ENCODE results near the gene DNAJC4.

Gene DNAJC4

GRCh38 chr11:64218628-64219353 is 11.6 kb upstream of the DNAJC4 start:
- Mint-ChIP-seq H3K27ac (peak overlapping the region; percentile 14), H3K36me3 (peaks cover 15% of the 10 kb centered on the region)
- DNase-seq (ENCODE audit: low spot score in 2 of 2): no peak

GRCh38 chr11:64219354-64219684 is 11.0 kb upstream of the DNAJC4 start:
- ATAC-seq (ENCODE audit: low read depth): no peak
- Mint-ChIP-seq H3K27ac (no peak overlapping the region), H3K36me3 (peaks cover 14% of the 10 kb centered on the region), H3K9me3 (no peaks in the 10 kb centered on the region), H3K27me3 (no peaks in the 10 kb centered on the region), H3K4me1 (peaks cover 7% of the 10 kb centered on the region), H3K4me3 (no peak overlapping the region)
- DNase-seq (ENCODE audit: low spot score in 2 of 2): no peak

More at GRCh38 chr11:64218628-64219353, 11.6 kb upstream of the DNAJC4 start:
- peaks cover 5% of the 10 kb centered on the region for H3K4me1 Mint-ChIP-seq
- no peak overlapping the region for H3K4me3 Mint-ChIP-seq
- ATAC-seq (ENCODE audit: low read depth): no peak
- H3K9me3 Mint-ChIP-seq: no peaks in the 10 kb centered on the region
- no peaks in the 10 kb centered on the region for H3K27me3 Mint-ChIP-seq

- H3K4me3 Mint-ChIP-seq: no peak overlapping the region
- no peak for ATAC-seq (ENCODE audit: low read depth)
- no peaks in the 10 kb centered on the region for H3K27me3 Mint-ChIP-seq
- H3K9me3 Mint-ChIP-seq: no peaks in the 10 kb centered on the region
- H3K36me3 Mint-ChIP-seq: peaks cover 14% of the 10 kb centered on the region
- no peak for DNase-seq (ENCODE audit: low spot score in 2 of 2)
- no peak overlapping the region for H3K27ac Mint-ChIP-seq
- peaks cover 7% of the 10 kb centered on the region for H3K4me1 Mint-ChIP-seq
Measured at GRCh38 chr11:64219755-64220154, 10.6 kb upstream of the DNAJC4 start.

- Mint-ChIP-seq H3K4me1 (peaks cover 9% of the 10 kb centered on the region), H3K36me3 (peaks cover 11% of the 10 kb centered on the region), H3K27me3 (no peaks in the 10 kb centered on the region), H3K4me3 (no peak overlapping the region), H3K27ac (no peak overlapping the region), H3K9me3 (no peaks in the 10 kb centered on the region)
- ATAC-seq (ENCODE audit: low read depth): no peak
- DNase-seq (ENCODE audit: low spot score in 2 of 2): no peak
Measured at GRCh38 chr11:64220271-64220670, 10.1 kb upstream of the DNAJC4 start.

GRCh38 chr11:64220798-64221197 is 9.6 kb upstream of the DNAJC4 start:
- DNase-seq (ENCODE audit: low spot score in 2 of 2): peak in 1 of 2 donors; percentile 11
- peaks cover 11% of the 10 kb centered on the region for H3K4me1 Mint-ChIP-seq
- H3K27me3 Mint-ChIP-seq: no peaks in the 10 kb centered on the region
- H3K4me3 Mint-ChIP-seq: no peak overlapping the region
- no peak overlapping the region for H3K27ac Mint-ChIP-seq
- no peak for ATAC-seq (ENCODE audit: low read depth)
- H3K9me3 Mint-ChIP-seq: no peaks in the 10 kb centered on the region
- peaks cover 10% of the 10 kb centered on the region for H3K36me3 Mint-ChIP-seq

- H3K9me3 Mint-ChIP-seq: no peaks in the 10 kb centered on the region
- ATAC-seq (ENCODE audit: low read depth) (no peak), DNase-seq (ENCODE audit: low spot score in 2 of 2) (no peak)
- H3K4me1 Mint-ChIP-seq: peaks cover 20% of the 10 kb centered on the region
- H3K27ac Mint-ChIP-seq: no peak overlapping the region
- no peak overlapping the region for H3K4me3 Mint-ChIP-seq
- no peaks in the 10 kb centered on the region for H3K27me3 Mint-ChIP-seq
- H3K36me3 Mint-ChIP-seq: peaks cover 6% of the 10 kb centered on the region
Measured at GRCh38 chr11:64222651-64223000, 7.7 kb upstream of the DNAJC4 start.

GRCh38 chr11:64223001-64223651 is 7.2 kb upstream of the DNAJC4 start:
- ATAC-seq (ENCODE audit: low read depth) (no peak), DNase-seq (ENCODE audit: low spot score in 2 of 2) (no peak)
- Mint-ChIP-seq H3K9me3 (no peaks in the 10 kb centered on the region), H3K4me3 (no peak overlapping the region), H3K27me3 (no peaks in the 10 kb centered on the region), H3K36me3 (peaks cover 6% of the 10 kb centered on the region), H3K4me1 (peaks cover 22% of the 10 kb centered on the region), H3K27ac (no peak overlapping the region)

- Mint-ChIP-seq H3K27me3 (no peaks in the 10 kb centered on the region), H3K36me3 (peaks cover 2% of the 10 kb centered on the region), H3K4me1 (peaks cover 24% of the 10 kb centered on the region), H3K27ac (no peak overlapping the region), H3K4me3 (peak overlapping the region; percentile 53), H3K9me3 (no peaks in the 10 kb centered on the region)
- no peak for DNase-seq (ENCODE audit: low spot score in 2 of 2)
- ATAC-seq (ENCODE audit: low read depth): no peak
Measured at GRCh38 chr11:64224151-64224890, 6.0 kb upstream of the DNAJC4 start.

- Mint-ChIP-seq H3K36me3 (peaks cover 2% of the 10 kb centered on the region), H3K4me3 (peak overlapping the region; percentile 94), H3K9me3 (no peaks in the 10 kb centered on the region), H3K27ac (peak overlapping the region; percentile 89), H3K4me1 (peaks cover 28% of the 10 kb centered on the region), H3K27me3 (no peaks in the 10 kb centered on the region)
- ATAC-seq (ENCODE audit: low read depth) (no peak), DNase-seq (ENCODE audit: low spot score in 2 of 2) (peak in 1 of 2 donors; percentile 16)
Measured at GRCh38 chr11:64224891-64225607, 5.3 kb upstream of the DNAJC4 start.

GRCh38 chr11:64225608-64226506 is 4.5 kb upstream of the DNAJC4 start, which contains the start of the genes NUDT22 and TRPT1:
NUDT22 (plus strand) TSS chr11:64226274; CDS start chr11:64226653, 379 bp downstream.
TRPT1 (minus strand) TSS chr11:64226186; CDS start chr11:64225860, 326 bp downstream.
- H3K36me3 Mint-ChIP-seq: peaks cover 2% of the 10 kb centered on the region
- H3K4me3 Mint-ChIP-seq: peak within 1 kb of the TSS; percentile 94
- peak; percentile 62 for ATAC-seq (ENCODE audit: low read depth)
- DNase-seq (ENCODE audit: low spot score in 2 of 2): peak; percentile 86 to 88
- peak within 1 kb of the TSS; percentile 89 for H3K27ac Mint-ChIP-seq
- no peaks in the 10 kb centered on the region for H3K9me3 Mint-ChIP-seq
- no peaks in the 10 kb centered on the region for H3K27me3 Mint-ChIP-seq
- peaks cover 29% of the 10 kb centered on the region for H3K4me1 Mint-ChIP-seq

GRCh38 chr11:64226507-64227051 is 3.8 kb upstream of the DNAJC4 start:
- Mint-ChIP-seq H3K36me3 (no peaks in the 10 kb centered on the region), H3K27me3 (no peaks in the 10 kb centered on the region), H3K27ac (peak overlapping the region; percentile 89), H3K4me3 (peak overlapping the region; percentile 94), H3K9me3 (no peaks in the 10 kb centered on the region), H3K4me1 (peaks cover 33% of the 10 kb centered on the region)
- peak; percentile 26 for ATAC-seq (ENCODE audit: low read depth)
- peak in 1 of 2 donors; percentile 56 for DNase-seq (ENCODE audit: low spot score in 2 of 2)

- ATAC-seq (ENCODE audit: low read depth) (no peak), DNase-seq (ENCODE audit: low spot score in 2 of 2) (no peak)
- H3K4me1 Mint-ChIP-seq: peaks cover 37% of the 10 kb centered on the region
- no peaks in the 10 kb centered on the region for H3K9me3 Mint-ChIP-seq
- H3K27ac Mint-ChIP-seq: peak overlapping the region; percentile 89
- no peaks in the 10 kb centered on the region for H3K27me3 Mint-ChIP-seq
- H3K4me3 Mint-ChIP-seq: peak overlapping the region; percentile 94
- no peaks in the 10 kb centered on the region for H3K36me3 Mint-ChIP-seq
Measured at GRCh38 chr11:64227405-64227956, 2.9 kb upstream of the DNAJC4 start.

Data from memory B cell (primary cell).